Colonic mucosa (tissue), 4 donors: ENCODE results near the gene HMGB2. TPM values are rescaled to one million over a fixed set of nuclear protein-coding genes. Genes with fewer than 3 reads are reported as not detected.
A peak's percentile ranks its signal among the peaks of the same experiment; 100 is the strongest.

Experiments
- DNase-seq: peaks from one replicate; pipeline ENCODE4 v3.0.0-alpha.2; 2020
- H3K27ac ChIP-seq: fragments of 200-600 bp; one replicate; pipeline ENCODE4 v1.8.0; 2021
- H3K27me3 ChIP-seq: fragments of 200-600 bp; one replicate; pipeline ENCODE4 v1.8.0; 2021
- H3K36me3 ChIP-seq: fragments of 200-600 bp; one replicate; pipeline ENCODE4 v1.8.0; 2021
- H3K4me1 ChIP-seq: fragments of 200-600 bp; one replicate; pipeline ENCODE4 v1.8.0; 2021; ENCODE audit warnings: mild to moderate bottlenecking
- H3K4me3 ChIP-seq: fragments of 200-600 bp; one replicate; pipeline ENCODE4 v1.8.0; 2021
- H3K9ac ChIP-seq, 2 donors: one replicate each; pipeline ENCODE4 v1.7.0; 2013; ENCODE audit warnings: control low read depth in 2 of 2, low read depth in 2 of 2, low read length in 2 of 2
- H3K9me3 ChIP-seq: fragments of 200-600 bp; one replicate; pipeline ENCODE4 v1.8.0; 2021
- CTCF ChIP-seq: fragments of 200-600 bp; IDR thresholded peaks from one replicate; pipeline ENCODE4 v1.8.0; 2022; ENCODE audit warnings: antibody characterized with exemption, mild to moderate bottlenecking
- intact Hi-C: fragments of 100-400 bp; cut with DNase I; formaldehyde crosslinking; loops from one replicate; pipeline ENCODE4 v1.14.1; 2022
- total RNA-seq, 2 donors: library from RNA; stranded (reverse); fragmentation: NEBNext Ultra II Directional in 1 of 2; extraction: Animal tissue kit (Norgen Biotek cat#: 25700) in 1 of 2; gene quantifications; one replicate each; pipeline ENCODE4 v1.2.1, GENCODE V29; 2021
- donor health status: healthy.
- donor health status: DM: no; HTN: no; CAD: no.
- donor health status: DM: no; HTN: no; CAD: no.

The HMGB2 gene
- total RNA-seq, 2 donors from 2014 or later = 94.3 to 246 TPM

- H3K27ac ChIP-seq = no peak overlapping the region
These were observed 33.8 kb upstream of the HMGB2 start for GRCh38 chr4:173367946-173368345.

GRCh38 chr4:173367285-173367684, 33.1 kb upstream of the HMGB2 start:
- H3K27ac ChIP-seq = no peak overlapping the region
- no peak overlapping the region for H3K4me3 ChIP-seq
- TF ChIP-seq CTCF = no peak
- no peaks in the 10 kb centered on the region for H3K9me3 ChIP-seq
- no peak overlapping the region for H3K9ac ChIP-seq
- no peaks in the 10 kb centered on the region for H3K27me3 ChIP-seq
- no peak for DNase-seq
- H3K36me3 ChIP-seq = no peaks in the 10 kb centered on the region
- no peaks in the 10 kb centered on the region for H3K4me1 ChIP-seq
- intact Hi-C loops = no loop called here

More at GRCh38 chr4:173367946-173368345, 33.8 kb upstream of the HMGB2 start:
- Histone ChIP-seq H3K36me3 (no peaks in the 10 kb centered on the region), H3K27me3 (no peaks in the 10 kb centered on the region), H3K9me3 (no peaks in the 10 kb centered on the region), H3K9ac (no peak overlapping the region), H3K4me1 (no peaks in the 10 kb centered on the region), H3K4me3 (no peak overlapping the region)
- TF ChIP-seq CTCF = no peak
- intact Hi-C loops = no loop called here
- no peak for DNase-seq

- Histone ChIP-seq H3K27me3 (no peaks in the 10 kb centered on the region), H3K9ac (no peak overlapping the region), H3K4me1 (no peaks in the 10 kb centered on the region), H3K36me3 (no peaks in the 10 kb centered on the region), H3K4me3 (no peak overlapping the region), H3K9me3 (no peaks in the 10 kb centered on the region), H3K27ac (no peak overlapping the region)
- intact Hi-C loops = no loop called here
- DNase-seq = peak; percentile 38
- no peak for TF ChIP-seq CTCF
These were observed 31.3 kb upstream of the HMGB2 start for GRCh38 chr4:173365359-173365996.

GRCh38 chr4:173362666-173363065, 28.5 kb upstream of the HMGB2 start:
- H3K9me3 ChIP-seq = no peaks in the 10 kb centered on the region
- TF ChIP-seq CTCF = no peak
- H3K4me3 ChIP-seq = no peak overlapping the region
- H3K27ac ChIP-seq = no peak overlapping the region
- intact Hi-C loops = no loop called here
- H3K27me3 ChIP-seq = no peaks in the 10 kb centered on the region
- no peak overlapping the region for H3K9ac ChIP-seq
- no peaks in the 10 kb centered on the region for H3K4me1 ChIP-seq
- H3K36me3 ChIP-seq = no peaks in the 10 kb centered on the region
- DNase-seq = no peak

GRCh38 chr4:173360587-173361221, 26.5 kb upstream of the HMGB2 start:
- TF ChIP-seq CTCF = no peak
- no peak overlapping the region for H3K27ac ChIP-seq
- H3K4me1 ChIP-seq = no peaks in the 10 kb centered on the region
- intact Hi-C loops = no loop called here
- H3K9me3 ChIP-seq = no peaks in the 10 kb centered on the region
- no peak for DNase-seq
- H3K9ac ChIP-seq = no peak overlapping the region
- H3K36me3 ChIP-seq = no peaks in the 10 kb centered on the region
- H3K27me3 ChIP-seq = no peaks in the 10 kb centered on the region
- no peak overlapping the region for H3K4me3 ChIP-seq
